GM12892 (cell line): ENCODE results near the gene AIPL1.

ENCODE experiments used
- POLR2A ChIP-seq: IDR thresholded peaks from 2 replicates; pipeline ENCODE4 v1.6.1; 2011; ENCODE audit warnings: low read depth, low read length, control low read depth
- POLR2AphosphoS5 ChIP-seq: IDR thresholded peaks from 2 replicates; pipeline ENCODE4 v1.6.1; 2011; ENCODE audit warnings: low read depth, low read length, control low read depth
- TAF1 ChIP-seq: IDR thresholded peaks from 2 replicates; pipeline ENCODE4 v1.6.1; 2011; ENCODE audit warnings: low read depth, mild to moderate bottlenecking, control low read depth, low read length, borderline replicate concordance

GRCh38 chr17:6468051-6468790 lies 33.3 kb upstream of the AIPL1 start:
- TF ChIP-seq POLR2A (no peak), POLR2AphosphoS5 (no peak), TAF1 (no peak)
